ENCODE results near the gene PUM1.

Gene PUM1

GRCh38 chr1:30895382-30895943, 170.1 kb downstream of the PUM1 start:
- Histone ChIP-seq H3K27me3 (ENCODE audit: insufficient read depth, low read length, poor library complexity) (no peaks in the 10 kb centered on the region), H3K9ac (ENCODE audit: low read length) (no peak overlapping the region), H2BK15ac (replicated peaks; ENCODE audit: low read depth) (no peak overlapping the region), H3K4me2 (ENCODE audit: low read length) (no peak overlapping the region), H3K79me2 (ENCODE audit: control insufficient read depth, insufficient read depth, low read length) (no peaks in the 10 kb centered on the region), H2BK5ac (ENCODE audit: low read length) (no peak overlapping the region), H3K56ac (ENCODE audit: low read length) (peak overlapping the region; percentile 63), H3K4me1 (ENCODE audit: control insufficient read depth, low read depth, low read length) (peaks cover 6% of the 10 kb centered on the region), H3K23ac (ENCODE audit: low read length) (no peak overlapping the region), H3K4me3 (ENCODE audit: low read length) (no peak overlapping the region), H4K5ac (ENCODE audit: low read length) (no peak overlapping the region), H3K79me1 (ENCODE audit: low read length) (peaks cover 2% of the 10 kb centered on the region), H3K4ac (ENCODE audit: low read depth, low read length) (no peak overlapping the region), H2AK5ac (ENCODE audit: low read length) (no peak overlapping the region), H3K36me3 (ENCODE audit: control insufficient read depth, insufficient read depth, low read length) (no peaks in the 10 kb centered on the region), H2BK120ac (ENCODE audit: low read depth, low read length) (no peak overlapping the region), H3K27ac (ENCODE audit: low read depth, low read length) (no peak overlapping the region), H3K18ac (ENCODE audit: low read length) (peak overlapping the region; percentile 4), H4K8ac (ENCODE audit: low read depth, low read length) (no peak overlapping the region)
- no CpG with 5 or more reads among the region's 6 CpGs for WGBS (ENCODE audit: extremely low coverage, insufficient coverage, low lambda C conversion rate)
- peak; percentile 56 for DNase-seq

DNA sequence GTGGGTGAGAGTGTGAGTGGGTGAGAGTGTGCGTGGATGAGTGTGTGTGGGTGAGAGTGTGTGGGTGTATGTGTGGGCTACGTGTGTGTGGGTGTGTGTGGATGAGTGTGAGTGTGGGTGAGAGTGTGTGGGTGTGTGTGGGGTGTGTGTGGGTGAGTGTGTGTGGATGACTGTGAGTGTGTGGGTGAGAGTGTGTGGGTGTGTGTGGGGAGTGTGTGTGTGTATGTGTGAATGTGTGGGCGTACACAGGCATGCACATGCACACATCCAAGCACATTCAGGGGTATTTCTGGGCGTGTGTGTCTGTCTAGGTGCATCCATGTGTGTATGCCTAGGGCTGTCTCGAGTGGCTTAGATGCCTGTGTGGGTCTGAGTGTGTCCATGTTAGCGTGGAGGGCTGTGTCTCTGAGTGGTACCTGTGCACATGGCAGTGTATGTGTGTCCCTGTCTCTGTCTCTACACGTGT, 171.0 kb downstream of the PUM1 start:
- Histone ChIP-seq H3K4me2 (ENCODE audit: low read length) (no peak overlapping the region), H3K18ac (ENCODE audit: low read length) (no peak overlapping the region), H2BK5ac (ENCODE audit: low read length) (no peak overlapping the region), H4K5ac (ENCODE audit: low read length) (no peak overlapping the region), H4K8ac (ENCODE audit: low read depth, low read length) (no peak overlapping the region), H3K23ac (ENCODE audit: low read length) (no peak overlapping the region), H3K4ac (ENCODE audit: low read depth, low read length) (no peak overlapping the region), H3K79me1 (ENCODE audit: low read length) (peaks cover 2% of the 10 kb centered on the region), H3K9ac (ENCODE audit: low read length) (no peak overlapping the region), H3K27me3 (ENCODE audit: insufficient read depth, low read length, poor library complexity) (no peaks in the 10 kb centered on the region), H2BK15ac (replicated peaks; ENCODE audit: low read depth) (no peak overlapping the region), H3K36me3 (ENCODE audit: control insufficient read depth, insufficient read depth, low read length) (no peaks in the 10 kb centered on the region), H3K4me1 (ENCODE audit: control insufficient read depth, low read depth, low read length) (peaks cover 6% of the 10 kb centered on the region), H2AK5ac (ENCODE audit: low read length) (no peak overlapping the region), H3K4me3 (ENCODE audit: low read length) (no peak overlapping the region), H3K79me2 (ENCODE audit: control insufficient read depth, insufficient read depth, low read length) (no peaks in the 10 kb centered on the region), H3K27ac (ENCODE audit: low read depth, low read length) (no peak overlapping the region), H2BK120ac (ENCODE audit: low read depth, low read length) (no peak overlapping the region), H3K56ac (ENCODE audit: low read length) (no peak overlapping the region)
- no peak for DNase-seq
- WGBS (ENCODE audit: extremely low coverage, insufficient coverage, low lambda C conversion rate) = 100% methylated on average over 3 of the region's 7 CpGs

GRCh38 chr1:30893776-30894507, 171.6 kb downstream of the PUM1 start:
- no peak overlapping the region for H3K23ac ChIP-seq (ENCODE audit: low read length)
- H3K4ac ChIP-seq (ENCODE audit: low read depth, low read length) = no peak overlapping the region
- peaks cover 6% of the 10 kb centered on the region for H3K4me1 ChIP-seq (ENCODE audit: control insufficient read depth, low read depth, low read length)
- no peak overlapping the region for H3K18ac ChIP-seq (ENCODE audit: low read length)
- no peak overlapping the region for H4K5ac ChIP-seq (ENCODE audit: low read length)
- peaks cover 2% of the 10 kb centered on the region for H3K79me1 ChIP-seq (ENCODE audit: low read length)
- H3K9ac ChIP-seq (ENCODE audit: low read length) = no peak overlapping the region
- DNase-seq = no peak
- H3K27me3 ChIP-seq (ENCODE audit: insufficient read depth, low read length, poor library complexity) = no peaks in the 10 kb centered on the region
- H3K27ac ChIP-seq (ENCODE audit: low read depth, low read length) = no peak overlapping the region
- H3K36me3 ChIP-seq (ENCODE audit: control insufficient read depth, insufficient read depth, low read length) = no peaks in the 10 kb centered on the region
- no peak overlapping the region for H4K8ac ChIP-seq (ENCODE audit: low read depth, low read length)
- H3K56ac ChIP-seq (ENCODE audit: low read length) = peak overlapping the region; percentile 39
- 100% methylated on average over 4 of the region's 9 CpGs for WGBS (ENCODE audit: extremely low coverage, insufficient coverage, low lambda C conversion rate)
- no peak overlapping the region for H2AK5ac ChIP-seq (ENCODE audit: low read length)
- H2BK15ac ChIP-seq (replicated peaks; ENCODE audit: low read depth) = no peak overlapping the region
- no peak overlapping the region for H3K4me3 ChIP-seq (ENCODE audit: low read length)
- no peaks in the 10 kb centered on the region for H3K79me2 ChIP-seq (ENCODE audit: control insufficient read depth, insufficient read depth, low read length)
- H2BK120ac ChIP-seq (ENCODE audit: low read depth, low read length) = no peak overlapping the region
- H3K4me2 ChIP-seq (ENCODE audit: low read length) = no peak overlapping the region
- H2BK5ac ChIP-seq (ENCODE audit: low read length) = no peak overlapping the region

GRCh38 chr1:30892671-30893073, 172.8 kb downstream of the PUM1 start:
- Histone ChIP-seq H3K4ac (ENCODE audit: low read depth, low read length) (no peak overlapping the region), H2AK5ac (ENCODE audit: low read length) (no peak overlapping the region), H3K18ac (ENCODE audit: low read length) (no peak overlapping the region), H3K56ac (ENCODE audit: low read length) (no peak overlapping the region), H3K79me1 (ENCODE audit: low read length) (peaks cover 2% of the 10 kb centered on the region), H2BK15ac (replicated peaks; ENCODE audit: low read depth) (no peak overlapping the region), H3K27me3 (ENCODE audit: insufficient read depth, low read length, poor library complexity) (no peaks in the 10 kb centered on the region), H3K23ac (ENCODE audit: low read length) (no peak overlapping the region), H4K8ac (ENCODE audit: low read depth, low read length) (no peak overlapping the region), H3K36me3 (ENCODE audit: control insufficient read depth, insufficient read depth, low read length) (no peaks in the 10 kb centered on the region), H3K4me3 (ENCODE audit: low read length) (no peak overlapping the region), H2BK5ac (ENCODE audit: low read length) (no peak overlapping the region), H3K4me2 (ENCODE audit: low read length) (no peak overlapping the region), H3K9ac (ENCODE audit: low read length) (no peak overlapping the region), H2BK120ac (ENCODE audit: low read depth, low read length) (no peak overlapping the region), H3K79me2 (ENCODE audit: control insufficient read depth, insufficient read depth, low read length) (no peaks in the 10 kb centered on the region), H4K5ac (ENCODE audit: low read length) (no peak overlapping the region), H3K4me1 (ENCODE audit: control insufficient read depth, low read depth, low read length) (peaks cover 6% of the 10 kb centered on the region), H3K27ac (ENCODE audit: low read depth, low read length) (no peak overlapping the region)
- WGBS (ENCODE audit: extremely low coverage, insufficient coverage, low lambda C conversion rate) = no CpG with 5 or more reads among the region's 6 CpGs
- no peak for DNase-seq

DNA sequence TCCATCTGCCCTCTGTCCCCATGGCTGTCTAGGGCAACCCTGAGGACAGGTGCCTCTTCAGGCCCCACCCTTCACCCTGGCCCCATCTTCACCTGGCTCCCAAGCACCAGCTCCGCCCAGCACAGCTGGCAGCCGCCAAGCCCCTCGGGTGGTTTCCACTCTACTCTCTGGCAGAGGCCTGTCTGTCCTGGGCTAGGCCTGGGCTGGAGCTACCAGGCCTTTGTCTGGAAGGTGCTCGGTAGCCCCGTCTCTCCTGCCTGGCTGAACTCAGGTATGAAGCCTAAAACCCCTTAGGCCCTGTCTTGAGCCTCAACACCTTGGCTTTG, 174.3 kb downstream of the PUM1 start:
- no peak overlapping the region for H2BK120ac ChIP-seq (ENCODE audit: low read depth, low read length)
- no peak overlapping the region for H4K5ac ChIP-seq (ENCODE audit: low read length)
- no peaks in the 10 kb centered on the region for H3K79me2 ChIP-seq (ENCODE audit: control insufficient read depth, insufficient read depth, low read length)
- no peak overlapping the region for H3K4me3 ChIP-seq (ENCODE audit: low read length)
- no peaks in the 10 kb centered on the region for H3K27me3 ChIP-seq (ENCODE audit: insufficient read depth, low read length, poor library complexity)
- peaks cover 3% of the 10 kb centered on the region for H3K4me1 ChIP-seq (ENCODE audit: control insufficient read depth, low read depth, low read length)
- no peak for DNase-seq
- no peak overlapping the region for H3K4ac ChIP-seq (ENCODE audit: low read depth, low read length)
- H3K4me2 ChIP-seq (ENCODE audit: low read length) = no peak overlapping the region
- no peak overlapping the region for H2BK15ac ChIP-seq (replicated peaks; ENCODE audit: low read depth)
- no peak overlapping the region for H3K18ac ChIP-seq (ENCODE audit: low read length)
- no peak overlapping the region for H3K9ac ChIP-seq (ENCODE audit: low read length)
- H3K27ac ChIP-seq (ENCODE audit: low read depth, low read length) = no peak overlapping the region
- peaks cover 2% of the 10 kb centered on the region for H3K79me1 ChIP-seq (ENCODE audit: low read length)
- H2AK5ac ChIP-seq (ENCODE audit: low read length) = no peak overlapping the region
- H3K56ac ChIP-seq (ENCODE audit: low read length) = no peak overlapping the region
- WGBS (ENCODE audit: extremely low coverage, insufficient coverage, low lambda C conversion rate) = no CpG with 5 or more reads among the region's 5 CpGs
- no peak overlapping the region for H2BK5ac ChIP-seq (ENCODE audit: low read length)
- H3K23ac ChIP-seq (ENCODE audit: low read length) = no peak overlapping the region
- no peaks in the 10 kb centered on the region for H3K36me3 ChIP-seq (ENCODE audit: control insufficient read depth, insufficient read depth, low read length)
- H4K8ac ChIP-seq (ENCODE audit: low read depth, low read length) = no peak overlapping the region
